Breast epithelium (tissue), 4 donors: ENCODE data around the gene KIAA0040. TPM values are rescaled to one million over a fixed set of nuclear protein-coding genes. Genes with fewer than 3 reads are reported as not detected.

Experiments
- DNase-seq, 2 donors: peaks; one replicate each; pipeline ENCODE4 v3.0.0-alpha.2; 2019; ENCODE audit warnings: low spot score in 2 of 2
- H3K27ac ChIP-seq, 2 donors: fragments of 200-600 bp; sonication (generic) in 1 of 2; one replicate each; pipeline ENCODE4 v1.5.1; 2016 to 2019; ENCODE audit warnings: mild to moderate bottlenecking in 1 of 2
- H3K27me3 ChIP-seq, 2 donors: fragments of 200-600 bp; sonication (generic) in 1 of 2; one replicate each; pipeline versions ENCODE4 v1.5.1 to v1.6.0; 2017 to 2019; ENCODE audit warnings: control low read depth in 1 of 2, mild to moderate bottlenecking in 1 of 2
- H3K36me3 ChIP-seq: fragments of 200-600 bp; one replicate; pipeline ENCODE4 v1.5.1; 2019
- H3K4me1 ChIP-seq, 2 donors: fragments of 200-600 bp; sonication (generic); one replicate each; pipeline ENCODE4 v1.5.1; 2016 to 2019; ENCODE audit warnings: control low read depth in 1 of 2
- H3K4me3 ChIP-seq, 3 donors: fragments of 200-600 bp; sonication (generic); 1 replicate in 2 of 3; 2 replicates in 1 of 3; pipeline ENCODE4 v1.5.1; 2016 to 2019; ENCODE audit warnings: mild to moderate bottlenecking in 3 of 3, moderate library complexity in 2 of 3
- H3K9me3 ChIP-seq, 2 donors: fragments of 200-600 bp; sonication (generic) in 1 of 2; one replicate each; pipeline ENCODE4 v1.5.1; 2016 to 2019; ENCODE audit warnings: control low read depth in 1 of 2
- POLR2A ChIP-seq: fragments of 450-650 bp; IDR thresholded peaks from one replicate; pipeline ENCODE4 v1.6.1; 2016; ENCODE audit warnings: antibody characterized with exemption, mild to moderate bottlenecking, moderate library complexity
- POLR2AphosphoS5 ChIP-seq, 3 donors: sonication (generic); formaldehyde crosslinking; IDR thresholded peaks; one replicate each; pipeline ENCODE4 v1.6.1; 2017; ENCODE audit warnings: antibody characterized with exemption in 3 of 3
- intact Hi-C: fragments of 100-400 bp; cut with DNase I; formaldehyde crosslinking; loops from one replicate; pipeline ENCODE4 v1.15.1; 2023; ENCODE audit warnings: low total_unique reads
- total RNA-seq, 3 donors: library from RNA; depleted of rRNA; stranded (reverse); fragments of >200 nt; gene quantifications; one replicate each; pipeline ENCODE4 v1.1.0, GENCODE V29; 2016
- TF ChIP-seq, protein P1 (sequence below), 3 donors: fragments of 450-650 bp; IDR thresholded peaks; one replicate each; pipeline ENCODE4 v1.5.1; 2016 to 2017; ENCODE audit warnings: antibody characterized with exemption in 3 of 3, mild to moderate bottlenecking in 3 of 3, moderate library complexity in 3 of 3

The KIAA0040 gene
- total RNA-seq, 3 donors from 2014 or later: 43.6 to 160 (median 56.9) TPM

DNA sequence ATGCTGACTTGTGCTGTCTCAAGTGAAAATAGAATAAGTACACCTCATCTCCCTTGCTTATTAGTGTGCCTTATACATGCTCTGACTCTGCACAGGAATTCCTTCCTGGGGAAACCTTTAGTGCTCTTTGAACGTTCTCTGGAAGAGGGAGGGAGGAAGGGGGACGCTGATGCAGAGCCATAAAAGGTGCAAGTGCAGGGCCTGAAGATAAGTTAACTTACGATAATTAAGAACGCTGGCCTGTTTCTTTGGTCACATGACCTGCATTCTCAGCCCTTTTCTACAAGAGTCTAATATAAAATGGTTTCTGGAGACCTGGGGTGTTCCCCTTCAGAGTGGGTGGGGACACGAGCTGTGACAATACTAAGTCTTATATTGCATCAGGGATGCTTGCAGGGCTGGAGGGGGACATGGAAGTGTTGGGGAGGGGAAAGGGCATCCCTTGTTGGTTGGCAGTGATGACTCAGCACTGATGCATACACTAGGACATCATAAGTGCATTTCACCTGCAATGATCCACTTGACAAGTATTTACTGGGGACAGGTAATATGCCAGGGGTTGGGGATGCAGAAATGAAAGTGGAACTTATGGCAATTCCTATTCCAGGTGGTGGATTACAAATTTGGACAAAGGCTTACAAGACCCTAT is 26.3 kb upstream of the KIAA0040 start:
- DNase-seq: no peak
- intact Hi-C loops: no loop called here
- Histone ChIP-seq H3K4me1 (peaks cover 0 to 5% of the 10 kb centered on the region in 2 donors), H3K36me3 (no peaks in the 10 kb centered on the region), H3K27me3 (no peaks in the 10 kb centered on the region), H3K27ac (no peak overlapping the region), H3K9me3 (no peaks in the 10 kb centered on the region), H3K4me3 (no peak overlapping the region)
- TF ChIP-seq POLR2A (no peak), POLR2AphosphoS5 (IDR thresholded peaks at IDR 0.05) (no peak)
- TF ChIP-seq, protein P1, sequence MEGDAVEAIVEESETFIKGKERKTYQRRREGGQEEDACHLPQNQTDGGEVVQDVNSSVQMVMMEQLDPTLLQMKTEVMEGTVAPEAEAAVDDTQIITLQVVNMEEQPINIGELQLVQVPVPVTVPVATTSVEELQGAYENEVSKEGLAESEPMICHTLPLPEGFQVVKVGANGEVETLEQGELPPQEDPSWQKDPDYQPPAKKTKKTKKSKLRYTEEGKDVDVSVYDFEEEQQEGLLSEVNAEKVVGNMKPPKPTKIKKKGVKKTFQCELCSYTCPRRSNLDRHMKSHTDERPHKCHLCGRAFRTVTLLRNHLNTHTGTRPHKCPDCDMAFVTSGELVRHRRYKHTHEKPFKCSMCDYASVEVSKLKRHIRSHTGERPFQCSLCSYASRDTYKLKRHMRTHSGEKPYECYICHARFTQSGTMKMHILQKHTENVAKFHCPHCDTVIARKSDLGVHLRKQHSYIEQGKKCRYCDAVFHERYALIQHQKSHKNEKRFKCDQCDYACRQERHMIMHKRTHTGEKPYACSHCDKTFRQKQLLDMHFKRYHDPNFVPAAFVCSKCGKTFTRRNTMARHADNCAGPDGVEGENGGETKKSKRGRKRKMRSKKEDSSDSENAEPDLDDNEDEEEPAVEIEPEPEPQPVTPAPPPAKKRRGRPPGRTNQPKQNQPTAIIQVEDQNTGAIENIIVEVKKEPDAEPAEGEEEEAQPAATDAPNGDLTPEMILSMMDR (IDR thresholded peaks at IDR 0.05): no peak

DNA sequence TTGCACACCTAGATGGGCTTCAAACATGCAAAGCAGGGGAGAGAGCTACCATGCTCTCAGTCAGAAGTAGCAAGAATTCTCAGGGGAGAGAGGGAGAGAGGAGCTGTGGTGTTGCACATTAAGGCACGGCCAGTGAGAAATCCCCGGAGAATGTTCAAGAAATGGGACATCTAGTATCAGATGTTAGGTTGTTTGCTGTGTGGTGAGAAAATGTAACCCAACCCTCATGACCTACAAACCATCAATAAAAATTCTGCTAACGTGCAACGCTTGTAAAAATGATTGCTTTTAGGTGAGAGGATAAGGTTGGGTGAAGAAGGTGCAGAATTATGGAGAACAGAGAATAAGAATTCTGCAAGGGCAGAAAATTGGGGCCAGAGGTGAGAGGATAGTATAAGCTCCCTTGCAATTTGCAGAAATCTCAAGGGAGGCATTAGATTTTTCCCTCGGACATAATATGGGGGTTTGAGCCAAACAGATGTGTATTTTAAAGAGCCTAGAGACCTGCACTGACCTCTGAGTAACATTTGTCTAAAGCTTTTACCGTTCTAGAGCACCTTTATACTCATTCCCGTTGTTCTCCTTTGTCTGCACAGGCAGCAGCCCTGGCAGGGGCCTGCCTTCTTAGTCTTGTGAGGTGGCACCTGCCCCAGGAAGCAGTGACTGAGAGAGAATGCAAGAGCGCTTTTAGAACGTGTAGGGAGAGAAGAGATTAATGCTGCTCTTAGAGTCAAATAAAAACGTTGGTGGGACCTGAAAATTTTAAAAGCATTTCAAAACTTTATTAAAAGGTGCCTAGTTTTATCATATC is 25.4 kb upstream of the KIAA0040 start:
- Histone ChIP-seq H3K36me3 (no peaks in the 10 kb centered on the region), H3K4me1 (peaks cover 0 to 5% of the 10 kb centered on the region in 2 donors), H3K27me3 (no peaks in the 10 kb centered on the region), H3K4me3 (no peak overlapping the region), H3K9me3 (no peaks in the 10 kb centered on the region), H3K27ac (no peak overlapping the region)
- TF ChIP-seq, protein P1 (IDR thresholded peaks at IDR 0.05): no peak
- TF ChIP-seq POLR2AphosphoS5 (IDR thresholded peaks at IDR 0.05) (no peak), POLR2A (no peak)
- DNase-seq: no peak
- intact Hi-C loops: no loop called here

DNA sequence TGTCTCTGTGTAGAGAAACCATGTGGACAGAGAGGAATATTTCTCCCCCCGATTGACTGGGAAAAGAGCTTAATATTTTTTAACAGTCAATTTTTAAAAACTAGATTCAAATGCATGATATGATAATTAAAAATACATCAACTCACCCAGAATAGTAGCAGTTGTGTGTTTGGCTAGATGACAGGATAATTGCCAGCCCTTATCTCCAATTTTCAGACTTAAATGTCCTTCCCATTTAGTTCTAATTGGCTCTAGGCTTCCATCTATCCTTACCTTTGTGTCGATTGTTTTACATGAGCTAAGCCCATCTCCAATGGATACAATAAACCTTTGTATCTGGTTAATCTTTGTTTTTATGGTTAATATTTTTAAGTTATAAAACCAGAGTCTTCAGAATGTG is 23.9 kb upstream of the KIAA0040 start:
- DNase-seq: no peak
- peaks cover 0 to 5% of the 10 kb centered on the region in 2 donors for H3K4me1 ChIP-seq
- intact Hi-C loops: no loop called here
- H3K36me3 ChIP-seq: no peaks in the 10 kb centered on the region
- TF ChIP-seq POLR2A: no peak
- TF ChIP-seq POLR2AphosphoS5 (IDR thresholded peaks at IDR 0.05): no peak
- TF ChIP-seq, protein P1 (IDR thresholded peaks at IDR 0.05): no peak
- H3K27ac ChIP-seq: no peak overlapping the region
- H3K27me3 ChIP-seq: no peaks in the 10 kb centered on the region
- H3K9me3 ChIP-seq: no peaks in the 10 kb centered on the region
- H3K4me3 ChIP-seq: no peak overlapping the region

DNA sequence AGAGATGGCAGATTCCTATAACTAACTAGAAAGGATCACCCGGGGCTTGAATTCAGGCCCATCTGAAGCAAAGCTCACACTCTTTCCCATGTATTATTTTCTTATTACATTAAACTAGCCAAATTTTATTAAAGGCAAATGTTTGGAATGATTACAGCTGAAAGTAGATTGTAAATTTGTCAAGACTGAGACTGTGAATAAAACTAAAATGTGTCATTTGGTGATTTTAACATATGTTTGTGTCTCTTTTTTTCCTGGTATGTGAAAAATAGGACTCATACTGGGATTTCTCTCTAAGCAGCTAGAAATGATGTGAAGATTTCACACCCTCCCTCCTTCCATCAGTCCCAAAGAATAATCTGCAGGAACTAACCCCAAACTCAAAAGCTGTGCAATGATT is 19.1 kb upstream of the KIAA0040 start:
- intact Hi-C loops: no loop called here
- Histone ChIP-seq H3K9me3 (no peaks in the 10 kb centered on the region), H3K4me1 (no peaks in the 10 kb centered on the region), H3K27ac (no peak overlapping the region), H3K27me3 (no peaks in the 10 kb centered on the region), H3K4me3 (no peak overlapping the region), H3K36me3 (no peaks in the 10 kb centered on the region)
- no peak for DNase-seq
- TF ChIP-seq POLR2A: no peak
- TF ChIP-seq, protein P1 (IDR thresholded peaks at IDR 0.05): no peak
- TF ChIP-seq POLR2AphosphoS5 (IDR thresholded peaks at IDR 0.05): no peak

DNA sequence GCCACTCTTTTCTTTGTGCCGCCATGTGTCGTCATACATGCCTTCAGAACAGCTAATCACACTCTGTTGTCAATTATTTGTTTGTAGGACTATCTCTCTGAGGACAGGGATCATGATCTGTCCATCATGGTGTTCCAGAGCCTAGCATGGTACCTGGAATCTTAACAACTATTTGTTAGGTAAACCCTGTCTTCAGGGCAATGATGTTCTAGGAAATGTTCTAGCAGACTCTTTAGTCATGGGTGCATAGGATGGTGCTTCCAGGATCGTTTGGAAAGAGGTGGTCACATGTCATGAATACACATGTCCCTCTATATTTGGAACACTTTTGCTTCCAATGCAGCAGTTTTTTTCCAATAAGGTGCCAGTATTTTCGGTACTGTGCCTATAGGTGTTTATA is 18.2 kb upstream of the KIAA0040 start:
- Histone ChIP-seq H3K9me3 (no peaks in the 10 kb centered on the region), H3K27ac (no peak overlapping the region), H3K27me3 (no peaks in the 10 kb centered on the region), H3K4me1 (no peaks in the 10 kb centered on the region), H3K4me3 (no peak overlapping the region), H3K36me3 (no peaks in the 10 kb centered on the region)
- DNase-seq: no peak
- intact Hi-C loops: no loop called here
- TF ChIP-seq, protein P1 (IDR thresholded peaks at IDR 0.05): no peak
- no peak for TF ChIP-seq POLR2AphosphoS5 (IDR thresholded peaks at IDR 0.05)
- TF ChIP-seq POLR2A: no peak
